Naive B cell (primary cell): ENCODE results near the gene CHD1. TPM values are rescaled to one million over a fixed set of nuclear protein-coding genes. Genes with fewer than 3 reads are reported as not detected.
A peak's percentile ranks its signal among the peaks of the same experiment; 100 is the strongest.
"Not testable (repeated sequence)": the region's sequence is repeated elsewhere in the genome, so short reads cannot be mapped to it uniquely, and the experiment has no call there.

Experiments used
- ATAC-seq, 2 donors: fragments of 150-1000 bp; cut with Tn5 transposase; 2 replicates each; pipeline ENCODE4 v1.10.0; 2021; ENCODE audit warnings: low read depth in 2 of 2, mild to moderate bottlenecking in 2 of 2, moderate library complexity in 2 of 2
- DNase-seq: peaks from one replicate; pipeline ENCODE4 v3.0.0; 2022
- H3K27ac Mint-ChIP-seq, 6 donors: one replicate each; pipeline ENCODE4 v1.8.0; 2020 to 2022; ENCODE audit warnings: mild to moderate bottlenecking in 6 of 6, mixed read lengths in 6 of 6, moderate library complexity in 5 of 6, inconsistent platforms in 2 of 6
- H3K27me3 Mint-ChIP-seq, 3 donors: one replicate each; pipeline ENCODE4 v1.8.0; 2021 to 2022; ENCODE audit warnings: mixed read lengths in 3 of 3, mild to moderate bottlenecking in 1 of 3
- H3K36me3 Mint-ChIP-seq, 2 donors: one replicate each; pipeline ENCODE4 v1.8.0; 2020 to 2022; ENCODE audit warnings: mixed read lengths in 2 of 2, inconsistent platforms in 1 of 2, mild to moderate bottlenecking in 1 of 2
- H3K4me1 Mint-ChIP-seq, 3 donors: one replicate each; pipeline ENCODE4 v1.8.0; 2020 to 2022; ENCODE audit warnings: mixed read lengths in 3 of 3, inconsistent platforms in 1 of 3, mild to moderate bottlenecking in 1 of 3, moderate library complexity in 1 of 3
- H3K4me3 Mint-ChIP-seq, 8 donors: one replicate each; pipeline ENCODE4 v1.8.0; 2020 to 2022; ENCODE audit warnings: mild to moderate bottlenecking in 8 of 8, mixed read lengths in 8 of 8, moderate library complexity in 8 of 8, inconsistent platforms in 2 of 8
- H3K9me3 Mint-ChIP-seq, 7 donors: one replicate each; pipeline ENCODE4 v1.8.0; 2020 to 2022; ENCODE audit warnings: mixed read lengths in 7 of 7, mild to moderate bottlenecking in 5 of 7, inconsistent platforms in 2 of 7, moderate library complexity in 1 of 7
- polyA plus RNA-seq, 6 donors: library from polyadenylated mRNA; unstranded; fragments of 300-500 nt; fragmentation: Illumina TruSeq; gene quantifications; one replicate each; pipeline ENCODE4 v1.2.3, GENCODE V29; 2021; ENCODE audit warnings: low read depth in 6 of 6

CHD1 gene
- polyA plus RNA-seq, 6 donors from 2014 or later, result 4.1 to 12.2 (median 10.9) TPM

- not testable (repeated sequence) for H3K4me1 Mint-ChIP-seq, DNase-seq, H3K9me3 Mint-ChIP-seq, H3K36me3 Mint-ChIP-seq, ATAC-seq, H3K4me3 Mint-ChIP-seq, H3K27ac Mint-ChIP-seq, H3K27me3 Mint-ChIP-seq
These were observed 27.1 kb upstream of the CHD1 start for GRCh38 chr5:98955888-98956287.

GRCh38 chr5:98955471-98955870 is 26.7 kb upstream of the CHD1 start:
- H3K27ac Mint-ChIP-seq, H3K9me3 Mint-ChIP-seq, DNase-seq, H3K4me3 Mint-ChIP-seq, H3K4me1 Mint-ChIP-seq, H3K36me3 Mint-ChIP-seq, ATAC-seq, H3K27me3 Mint-ChIP-seq: not testable (repeated sequence)

DNA sequence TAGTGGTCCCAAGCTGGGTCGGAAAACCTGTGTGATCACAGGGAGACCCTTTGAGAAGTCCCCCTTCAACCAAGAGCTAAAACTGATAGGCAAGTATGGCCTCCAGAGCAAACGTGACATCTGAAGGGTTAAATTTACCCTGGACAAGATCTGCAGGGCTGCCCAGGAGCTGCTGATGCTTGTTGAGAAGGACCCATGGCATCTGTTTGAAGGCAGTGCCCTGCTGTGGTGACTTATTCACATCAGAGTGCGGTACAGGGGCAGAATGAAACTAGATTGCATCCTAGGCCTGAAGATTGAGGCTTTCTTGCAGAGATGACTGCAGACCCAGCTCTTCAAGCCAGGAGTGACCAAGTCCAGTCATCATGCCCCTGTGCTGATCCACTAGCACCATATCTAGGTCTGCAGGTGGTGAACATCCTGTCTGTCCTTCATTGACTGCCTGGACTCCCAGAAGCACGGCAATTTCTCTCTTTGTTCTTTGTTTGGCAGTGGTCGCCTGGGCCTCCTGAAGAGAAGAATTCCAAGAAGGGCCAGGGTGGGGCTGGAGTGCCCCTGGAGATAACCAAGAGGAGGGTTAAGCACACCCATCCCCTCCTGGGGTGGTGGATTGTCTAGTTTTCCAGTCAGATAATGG is 25.7 kb upstream of the CHD1 start:
- no peak for DNase-seq
- no peak for ATAC-seq
- Mint-ChIP-seq H3K36me3 (no peaks in the 10 kb centered on the region), H3K4me1 (no peaks in the 10 kb centered on the region), H3K4me3 (peak overlapping the region in 1 of 8 donors; percentile 66), H3K27me3 (no peaks in the 10 kb centered on the region), H3K9me3 (peaks cover 0 to 1% (median 0%) of the 10 kb centered on the region in 7 donors), H3K27ac (no peak overlapping the region)

GRCh38 chr5:98942847-98943246 is 14.0 kb upstream of the CHD1 start:
- DNase-seq (no peak), ATAC-seq (no peak)
- H3K36me3 Mint-ChIP-seq, result no peaks in the 10 kb centered on the region
- H3K4me1 Mint-ChIP-seq, result peaks cover 17 to 19% (median 18%) of the 10 kb centered on the region in 3 donors
- no peaks in the 10 kb centered on the region for H3K9me3 Mint-ChIP-seq
- no peaks in the 10 kb centered on the region for H3K27me3 Mint-ChIP-seq
- H3K27ac Mint-ChIP-seq, result no peak overlapping the region
- no peak overlapping the region for H3K4me3 Mint-ChIP-seq

DNA sequence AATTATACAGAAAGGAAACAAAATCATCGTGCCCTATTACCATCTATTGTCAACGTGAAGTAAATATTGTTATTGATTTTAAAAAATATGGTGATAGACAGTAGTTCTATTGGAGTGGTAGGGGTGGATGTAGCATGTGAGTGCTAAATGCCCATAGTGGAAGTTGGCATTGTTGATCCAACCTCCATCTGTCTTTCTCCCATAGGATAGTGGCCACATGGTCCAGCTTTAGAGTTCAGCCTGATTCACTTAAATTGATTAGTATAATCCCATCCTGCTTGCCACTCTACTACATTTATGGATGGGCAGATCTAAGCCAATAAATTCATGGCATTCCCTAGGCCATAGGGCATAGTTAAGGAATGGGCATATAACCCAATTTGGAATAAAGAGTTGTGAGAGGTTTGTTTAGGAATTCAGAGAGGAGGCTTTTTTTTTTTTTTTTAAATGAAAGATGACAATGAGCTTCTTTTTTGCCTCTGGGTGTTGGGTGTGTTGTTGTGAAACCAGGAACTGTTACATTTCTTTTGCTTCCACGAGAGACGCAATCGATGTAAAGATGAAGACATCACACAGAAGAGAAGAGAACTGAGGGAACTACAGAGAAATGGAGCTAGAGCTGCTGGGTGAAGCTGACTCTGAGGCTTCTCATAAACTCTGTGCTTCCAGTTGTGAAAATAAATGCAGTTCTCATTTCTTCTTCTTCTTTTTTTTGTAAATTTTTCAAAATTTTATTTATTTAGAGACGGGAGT is 12.5 kb upstream of the CHD1 start:
- H3K27me3 Mint-ChIP-seq, result no peaks in the 10 kb centered on the region
- H3K9me3 Mint-ChIP-seq, result no peaks in the 10 kb centered on the region
- no peaks in the 10 kb centered on the region for H3K36me3 Mint-ChIP-seq
- H3K27ac Mint-ChIP-seq, result peak overlapping the region in 4 of 6 donors; percentile 11 to 78 (median 60)
- DNase-seq, result no peak
- no peak for ATAC-seq
- no peak overlapping the region for H3K4me3 Mint-ChIP-seq
- H3K4me1 Mint-ChIP-seq, result peaks cover 17 to 19% (median 18%) of the 10 kb centered on the region in 3 donors

DNA sequence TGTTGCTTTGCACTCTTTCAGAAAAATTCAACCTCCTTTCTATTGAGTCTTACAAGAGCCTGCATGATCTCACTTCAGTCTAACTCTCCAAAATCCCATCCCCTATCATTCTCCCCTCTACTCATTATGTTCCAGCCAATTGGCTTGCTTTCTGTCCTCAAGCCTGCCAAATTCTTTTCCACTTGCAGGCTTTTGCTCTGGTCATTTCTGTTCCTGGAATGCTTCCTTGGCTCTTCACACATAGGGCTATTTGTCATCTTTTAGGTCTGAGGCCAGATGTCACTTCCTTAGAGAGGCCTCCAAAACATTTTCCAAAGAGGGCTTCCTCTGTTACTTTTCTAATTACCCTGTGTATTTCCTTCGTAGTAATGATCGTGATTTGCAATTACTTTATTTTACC is 11.8 kb upstream of the CHD1 start:
- Mint-ChIP-seq H3K4me1 (peaks cover 12 to 19% (median 18%) of the 10 kb centered on the region in 3 donors), H3K4me3 (no peak overlapping the region), H3K36me3 (no peaks in the 10 kb centered on the region), H3K9me3 (no peaks in the 10 kb centered on the region), H3K27ac (peak overlapping the region in 4 of 6 donors; percentile 11 to 61 (median 48)), H3K27me3 (no peaks in the 10 kb centered on the region)
- no peak for ATAC-seq
- no peak for DNase-seq

GRCh38 chr5:98938464-98938863 is 9.7 kb upstream of the CHD1 start:
- peaks cover 30 to 33% (median 30%) of the 10 kb centered on the region in 3 donors for H3K4me1 Mint-ChIP-seq
- peaks cover 4 to 7% of the 10 kb centered on the region in 2 donors for H3K36me3 Mint-ChIP-seq
- H3K27ac Mint-ChIP-seq, result peak overlapping the region in 4 of 6 donors; percentile 18 to 58 (median 40)
- no peak overlapping the region for H3K4me3 Mint-ChIP-seq
- DNase-seq, result no peak
- ATAC-seq, result no peak
- H3K27me3 Mint-ChIP-seq, result no peaks in the 10 kb centered on the region
- H3K9me3 Mint-ChIP-seq, result peaks cover 0 to 5% (median 0%) of the 10 kb centered on the region in 7 donors

DNA sequence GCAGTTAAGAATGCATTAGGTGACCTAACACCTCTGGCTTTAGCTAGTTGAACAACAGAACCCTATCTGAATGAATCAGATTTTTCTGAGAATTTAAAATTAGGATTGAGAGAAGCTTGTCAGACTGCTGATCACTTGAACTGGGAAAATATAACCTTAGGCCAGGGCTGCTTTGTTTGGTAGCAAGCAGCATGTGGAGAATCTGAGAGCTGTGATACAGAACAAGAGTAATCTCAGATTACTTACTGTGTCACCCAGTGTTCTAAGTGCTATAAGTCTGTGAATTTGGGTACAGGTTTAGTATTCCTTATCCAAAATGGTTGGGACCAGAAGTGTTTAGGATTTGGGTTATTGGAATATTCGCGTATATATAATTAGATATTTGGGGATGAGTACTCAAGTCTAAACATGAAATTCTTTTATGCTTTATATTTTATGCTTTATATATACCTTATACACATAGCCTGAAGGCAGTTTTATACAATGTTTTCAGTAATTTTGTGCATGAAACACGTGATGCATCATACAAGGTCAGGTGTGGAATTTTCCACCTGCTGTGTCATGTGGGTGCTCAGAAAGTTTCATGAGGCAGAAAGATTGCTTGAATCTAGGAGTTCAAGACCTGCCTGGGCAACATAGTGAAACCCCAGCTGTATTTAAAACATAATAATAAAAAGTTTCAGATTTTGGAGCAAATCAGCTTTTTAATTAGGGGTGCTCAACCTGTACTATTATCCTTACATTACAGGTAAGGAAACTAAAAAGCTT is 8.3 kb upstream of the CHD1 start:
- peaks cover 36 to 44% (median 40%) of the 10 kb centered on the region in 3 donors for H3K4me1 Mint-ChIP-seq
- peaks cover 0 to 5% (median 0%) of the 10 kb centered on the region in 7 donors for H3K9me3 Mint-ChIP-seq
- peak overlapping the region in 2 of 6 donors; percentile 60 to 85 for H3K27ac Mint-ChIP-seq
- ATAC-seq, result no peak
- no peaks in the 10 kb centered on the region for H3K27me3 Mint-ChIP-seq
- no peak for DNase-seq
- H3K4me3 Mint-ChIP-seq, result no peak overlapping the region
- peaks cover 4 to 7% of the 10 kb centered on the region in 2 donors for H3K36me3 Mint-ChIP-seq

DNA sequence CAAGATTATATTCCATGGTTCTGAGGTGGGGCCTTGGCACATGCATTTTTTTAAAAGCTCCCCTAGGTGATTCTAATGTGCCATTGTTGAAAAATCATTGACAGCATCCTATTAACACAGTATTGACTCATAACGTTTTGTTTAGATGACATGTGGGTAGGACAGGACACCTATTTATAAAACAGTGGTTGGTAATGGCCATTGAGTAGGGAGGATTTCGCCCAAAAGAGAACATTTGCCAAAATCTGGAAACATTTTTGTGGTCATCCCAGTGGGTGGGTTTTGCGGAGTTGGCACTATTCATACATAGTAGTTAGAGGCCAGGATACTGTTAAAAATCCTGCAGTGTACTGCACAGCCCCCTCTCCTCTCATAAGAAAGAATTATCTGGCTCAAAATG is 6.4 kb upstream of the CHD1 start:
- ATAC-seq (no peak), DNase-seq (no peak)
- H3K27me3 Mint-ChIP-seq, result no peaks in the 10 kb centered on the region
- H3K4me3 Mint-ChIP-seq, result peak overlapping the region in 1 of 8 donors; percentile 3
- H3K4me1 Mint-ChIP-seq, result peaks cover 26 to 53% (median 37%) of the 10 kb centered on the region in 3 donors
- H3K36me3 Mint-ChIP-seq, result peaks cover 4 to 7% of the 10 kb centered on the region in 2 donors
- H3K9me3 Mint-ChIP-seq, result peaks cover 0 to 5% (median 0%) of the 10 kb centered on the region in 7 donors
- peak overlapping the region; percentile 26 to 97 (median 62) for H3K27ac Mint-ChIP-seq

DNA sequence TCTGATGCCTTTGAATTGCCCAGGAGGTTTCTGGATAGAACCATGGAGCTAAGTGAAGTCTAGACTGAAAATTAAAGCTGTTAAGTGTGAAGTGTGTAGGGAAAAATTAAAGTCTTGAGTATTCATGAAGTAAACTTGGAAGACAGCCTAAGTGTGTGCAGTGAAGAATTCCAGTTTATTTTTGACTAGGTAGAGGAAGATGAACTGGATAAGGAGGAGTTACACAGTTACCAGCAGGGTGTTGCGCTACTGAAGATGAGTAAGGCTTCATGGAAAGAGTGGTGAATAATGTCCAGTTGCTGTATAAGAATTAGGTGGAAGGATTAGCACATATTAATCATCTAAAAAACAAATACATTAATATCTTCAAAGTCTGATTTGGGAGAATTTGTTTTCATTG is 5.7 kb upstream of the CHD1 start:
- H3K4me3 Mint-ChIP-seq, result peak overlapping the region in 5 of 8 donors; percentile 30 to 52 (median 35)
- H3K9me3 Mint-ChIP-seq, result peaks cover 0 to 5% (median 0%) of the 10 kb centered on the region in 7 donors
- H3K36me3 Mint-ChIP-seq, result peaks cover 4 to 7% of the 10 kb centered on the region in 2 donors
- no peaks in the 10 kb centered on the region for H3K27me3 Mint-ChIP-seq
- H3K27ac Mint-ChIP-seq, result peak overlapping the region; percentile 94 to 99 (median 97)
- DNase-seq (no peak), ATAC-seq (no peak)
- H3K4me1 Mint-ChIP-seq, result peaks cover 25 to 59% (median 36%) of the 10 kb centered on the region in 3 donors

- ATAC-seq, result peak; percentile 24 to 26
- peak overlapping the region; percentile 95 to 99 (median 97) for H3K27ac Mint-ChIP-seq
- H3K36me3 Mint-ChIP-seq, result peaks cover 4 to 7% of the 10 kb centered on the region in 2 donors
- DNase-seq, result peak; percentile 79
- H3K27me3 Mint-ChIP-seq, result no peaks in the 10 kb centered on the region
- H3K9me3 Mint-ChIP-seq, result peaks cover 0 to 5% (median 0%) of the 10 kb centered on the region in 7 donors
- peak overlapping the region; percentile 39 to 92 (median 77) for H3K4me3 Mint-ChIP-seq
- peaks cover 26 to 52% (median 36%) of the 10 kb centered on the region in 3 donors for H3K4me1 Mint-ChIP-seq
These were observed 4.8 kb upstream of the CHD1 start for GRCh38 chr5:98933445-98934072.

- ATAC-seq (no peak), DNase-seq (no peak)
- peaks cover 38 to 60% (median 49%) of the 10 kb centered on the region in 3 donors for H3K4me1 Mint-ChIP-seq
- H3K27me3 Mint-ChIP-seq, result no peaks in the 10 kb centered on the region
- peaks cover 4 to 7% of the 10 kb centered on the region in 2 donors for H3K36me3 Mint-ChIP-seq
- H3K27ac Mint-ChIP-seq, result peak overlapping the region in 5 of 6 donors; percentile 48 to 100 (median 100)
- H3K4me3 Mint-ChIP-seq, result peak overlapping the region in 6 of 8 donors; percentile 25 to 100 (median 90)
- peaks cover 0 to 5% (median 0%) of the 10 kb centered on the region in 7 donors for H3K9me3 Mint-ChIP-seq
These were observed 2.4 kb upstream of the CHD1 start for GRCh38 chr5:98930972-98931762.
